Glomerular endothelial cell (primary cell): ENCODE results near the gene CNMD. TPM values are rescaled to one million over a fixed set of nuclear protein-coding genes. Genes with fewer than 3 reads are reported as not detected.
"Not testable (repeated sequence)": the region's sequence is repeated elsewhere in the genome, so short reads cannot be mapped to it uniquely, and the experiment has no call there.

Experiments
- DNase-seq: peaks from one replicate; pipeline ENCODE4 v3.0.0-alpha.2; 2011; ENCODE audit warnings: low read depth, low spot score; ENCODE audit errors: extremely low read depth
- total RNA-seq: library from RNA; depleted of rRNA; stranded (reverse); fragments of >200 nt; gene quantifications from 2 replicates; pipeline ENCODE4 v1.2.3, GENCODE V29; 2015

Gene CNMD
- total RNA-seq, 1 donor from 2014 or later = not detected

DNA sequence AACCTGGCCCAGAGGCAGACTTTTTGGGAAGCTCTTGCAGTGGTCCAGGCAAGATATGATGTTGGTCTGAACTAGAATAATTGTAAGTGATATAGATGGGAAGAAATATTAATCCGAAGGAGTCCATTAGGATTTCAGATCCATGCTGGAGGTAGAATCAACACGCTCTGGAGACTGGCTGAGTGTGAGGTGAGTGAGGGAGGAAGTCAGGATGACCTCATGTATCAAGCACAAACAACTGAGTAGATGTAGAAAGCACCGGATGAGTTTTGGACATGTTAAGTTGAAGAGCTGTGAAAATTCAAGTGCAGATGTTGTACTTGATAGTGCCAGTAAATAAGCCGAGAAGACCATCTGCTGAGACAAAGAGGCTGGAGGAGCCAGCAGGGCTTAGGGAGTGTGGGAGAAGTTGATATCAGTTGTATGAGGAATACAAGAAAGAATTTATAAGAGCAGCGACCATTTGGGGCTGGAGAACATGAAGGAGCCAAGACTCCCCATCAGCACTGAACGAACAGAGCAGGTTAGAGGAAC lies 5.3 kb upstream of the CNMD start:
- no peak for DNase-seq

- DNase-seq = no peak
Measured at GRCh38 chr13:52743988-52744387, 4.4 kb upstream of the CNMD start.

- DNase-seq = no peak
Measured at GRCh38 chr13:52743569-52743968, 3.9 kb upstream of the CNMD start.

GRCh38 chr13:52738719-52739467 lies 727 bp downstream of the CNMD start:
- no peak for DNase-seq

DNA sequence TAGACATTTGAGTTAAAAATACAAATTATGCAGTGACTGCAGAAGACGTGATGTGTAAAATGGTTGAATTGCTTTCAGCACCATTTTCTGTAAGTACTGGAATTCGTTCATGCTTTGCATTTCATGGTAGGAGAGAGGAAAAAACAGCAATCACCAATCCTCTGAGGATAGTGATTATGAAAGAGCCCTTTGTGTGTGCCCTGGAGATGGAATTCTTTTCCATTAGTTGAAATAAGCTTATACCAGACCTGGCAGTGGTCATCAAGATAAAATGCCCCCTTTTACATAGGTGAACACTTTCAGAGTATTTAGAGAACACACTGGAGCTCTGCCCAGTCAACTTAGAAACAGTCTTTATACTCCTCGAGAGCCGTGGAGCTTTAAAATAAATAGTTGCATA lies 1.7 kb downstream of the CNMD start:
- DNase-seq = no peak

- DNase-seq = no peak
Measured at GRCh38 chr13:52737451-52737850, 2.2 kb downstream of the CNMD start.

GRCh38 chr13:52736891-52737290 lies 2.7 kb downstream of the CNMD start:
- DNase-seq = no peak

DNA sequence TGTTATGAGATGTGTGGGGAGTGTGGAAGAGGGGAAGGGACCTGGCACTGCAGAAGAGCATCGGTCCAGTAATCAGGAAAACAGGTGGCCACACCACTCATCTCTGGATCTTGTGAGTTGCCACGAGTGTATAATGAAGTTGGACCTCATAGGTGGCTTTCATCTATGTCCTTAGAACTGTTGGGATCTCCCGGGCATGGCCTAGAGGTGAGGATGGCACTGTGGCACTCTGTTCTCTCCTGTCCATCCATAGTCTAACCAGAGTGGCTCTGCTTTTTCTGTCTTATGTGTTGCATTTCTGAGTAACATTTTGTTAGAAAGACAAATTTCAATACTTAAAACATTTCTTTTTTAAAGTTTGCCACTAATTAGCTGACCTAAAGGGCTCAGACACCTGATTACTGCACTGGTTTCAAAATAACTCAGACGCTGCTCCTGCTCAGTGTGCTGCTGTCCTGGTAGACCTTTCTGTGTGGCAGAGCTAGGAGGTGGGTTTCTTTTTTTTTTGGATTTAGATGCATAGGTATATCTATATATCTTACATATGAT lies 5.5 kb downstream of the CNMD start:
- DNase-seq = no peak

- no peak for DNase-seq
Measured at GRCh38 chr13:52726258-52726657, 13.4 kb downstream of the CNMD start.

DNA sequence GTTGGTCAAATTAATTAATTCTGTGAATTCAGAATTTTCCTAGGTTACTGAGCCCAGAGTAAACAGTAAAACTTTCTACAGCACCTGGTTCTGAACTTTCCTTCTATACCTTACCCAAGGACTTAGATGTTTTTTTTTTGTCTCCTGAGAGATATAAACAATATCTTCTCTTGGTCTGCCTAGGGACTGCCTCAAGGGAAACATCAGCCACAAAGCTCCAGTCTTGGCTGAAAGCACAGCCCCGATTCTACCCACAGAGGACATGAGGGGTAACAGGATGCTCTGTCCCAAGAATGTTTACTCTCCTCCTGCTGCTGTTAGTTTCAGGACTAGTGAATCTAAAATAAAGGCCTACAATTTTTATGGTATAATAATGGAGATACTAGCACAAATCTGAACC lies 14.3 kb downstream of the CNMD start:
- DNase-seq = no peak

DNA sequence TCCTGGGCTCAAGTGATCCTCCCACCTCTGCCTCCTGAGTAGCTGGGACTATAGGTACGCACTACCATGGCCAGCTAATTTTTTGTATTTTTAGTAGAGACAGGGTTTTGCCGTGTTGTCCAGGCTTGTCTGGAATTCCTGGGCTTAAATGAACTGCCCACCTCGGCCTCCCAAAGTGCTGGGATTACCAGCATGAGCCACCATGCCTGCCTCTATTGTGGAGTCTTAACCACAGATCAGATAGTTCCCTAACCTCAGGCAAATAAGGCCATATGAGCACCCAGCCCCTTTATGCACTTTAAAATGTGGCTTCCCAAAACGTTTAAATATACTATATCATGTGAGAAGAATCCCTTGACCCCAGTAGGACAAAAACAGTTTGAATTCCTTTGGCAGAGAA lies 16.4 kb downstream of the CNMD start:
- DNase-seq = no peak

- not testable (repeated sequence) for DNase-seq
Measured at GRCh38 chr13:52721356-52721755, 18.3 kb downstream of the CNMD start.

GRCh38 chr13:52720904-52721303 lies 18.7 kb downstream of the CNMD start:
- DNase-seq = not testable (repeated sequence)

DNA sequence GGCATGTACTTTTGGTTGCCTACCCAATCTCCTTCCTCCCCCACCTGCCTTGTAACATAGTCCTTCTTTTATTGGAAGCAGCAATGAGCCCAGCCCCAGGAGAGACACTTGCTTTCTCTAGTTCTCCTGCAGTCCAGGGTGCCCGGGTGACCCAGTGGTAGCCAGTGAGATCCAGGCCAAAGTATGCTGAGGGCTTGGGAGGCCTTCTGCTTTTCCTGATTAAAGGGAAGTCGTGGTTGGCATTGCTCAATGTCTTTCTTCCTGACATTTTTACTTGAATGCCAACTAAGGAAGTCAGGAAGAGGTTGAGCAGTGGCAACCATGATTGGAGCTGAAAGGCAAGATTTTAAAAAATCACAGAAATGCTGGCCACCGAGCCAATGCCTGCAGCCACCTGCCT lies 25.7 kb downstream of the CNMD start:
- no peak for DNase-seq

DNA sequence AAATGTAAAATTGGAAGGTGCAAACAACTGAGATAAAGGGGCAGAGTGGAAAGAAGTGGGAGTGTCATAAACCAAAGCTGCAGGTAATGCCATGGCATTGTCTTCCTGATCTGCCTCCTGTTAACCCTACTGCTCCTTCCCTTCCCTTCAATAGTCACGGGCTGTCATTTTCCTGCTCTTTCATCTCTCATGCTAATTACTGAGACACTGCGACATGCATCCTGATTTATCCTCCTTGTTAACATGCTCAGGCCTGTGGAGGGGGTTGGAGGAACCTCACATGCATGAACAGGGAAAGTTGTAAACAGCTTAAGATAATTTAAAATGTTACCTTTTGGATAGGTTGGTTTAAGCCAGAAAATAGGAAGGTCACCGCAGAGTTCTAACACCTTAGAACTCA lies 27.2 kb downstream of the CNMD start:
- no peak for DNase-seq

GRCh38 chr13:52711286-52711685 lies 28.3 kb downstream of the CNMD start:
- DNase-seq = no peak

- DNase-seq = not testable (repeated sequence)
Measured at GRCh38 chr13:52708266-52708665, 31.4 kb downstream of the CNMD start.

DNA sequence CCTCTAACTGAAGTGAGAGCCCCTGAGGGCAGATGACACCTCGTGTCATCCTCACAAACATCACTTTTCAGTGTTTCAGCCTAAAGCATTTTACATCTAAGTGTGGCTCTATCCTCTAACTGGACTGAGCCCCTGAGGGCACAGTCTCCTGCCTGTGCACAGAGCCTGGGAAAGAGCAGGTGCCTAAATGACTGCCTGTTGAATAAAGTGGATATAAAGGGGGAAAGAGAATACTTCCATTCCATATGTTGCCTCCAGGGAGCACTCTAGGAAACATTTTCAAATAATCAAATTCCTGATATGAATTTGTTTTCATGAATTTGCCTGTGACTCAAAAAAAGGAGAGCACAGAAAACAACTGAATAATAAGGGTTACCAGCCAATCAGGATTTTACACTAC lies 32.2 kb downstream of the CNMD start:
- DNase-seq = no peak

GRCh38 chr13:52706081-52706480 lies 33.5 kb downstream of the CNMD start:
- no peak for DNase-seq

DNA sequence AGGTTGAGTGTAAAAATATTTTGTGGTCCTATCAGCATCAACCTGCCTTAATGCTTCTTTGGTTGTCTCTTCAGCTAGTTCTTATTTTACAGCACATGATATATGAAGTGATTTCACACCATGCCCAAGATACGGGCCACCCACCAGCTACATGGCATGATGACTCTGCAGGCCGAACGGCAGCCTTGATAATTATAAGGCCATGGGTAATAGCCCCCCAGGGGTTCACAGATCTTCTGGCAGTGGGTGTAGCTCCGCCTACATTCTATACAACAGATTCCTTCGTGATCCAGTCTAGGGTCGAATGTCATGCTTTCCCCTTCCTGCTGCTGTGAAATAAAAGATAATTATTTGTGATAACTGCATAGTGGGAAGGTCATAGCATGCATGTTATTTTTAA lies 36.1 kb downstream of the CNMD start:
- DNase-seq = no peak

GRCh38 chr13:52701728-52702465 lies 37.7 kb downstream of the CNMD start:
- DNase-seq = peak; percentile 5

GRCh38 chr13:52696566-52696965 lies 43.1 kb downstream of the CNMD start:
- no peak for DNase-seq
